22Rv1 (cell line): ENCODE data around the gene PLAC8L1.

Source experiments
- H3K27ac ChIP-seq: fragments of 450-650 bp; 2 replicates; pipeline ENCODE4 v1.5.1; 2017
- CTCF ChIP-seq: fragments of 450-650 bp; IDR thresholded peaks from 2 replicates; pipeline ENCODE4 v1.5.1; 2017; ENCODE audit warnings: mild to moderate bottlenecking
- ZFX ChIP-seq: fragments of 450-650 bp; IDR thresholded peaks from 2 replicates; pipeline ENCODE4 v1.6.1; 2017; ENCODE audit warnings: antibody characterized with exemption, borderline replicate concordance

Gene PLAC8L1

GRCh38 chr5:146070746-146071145, 34.6 kb downstream of the PLAC8L1 start:
- no peak overlapping the region for H3K27ac ChIP-seq
- TF ChIP-seq ZFX (no peak), CTCF (no peak)

GRCh38 chr5:146069780-146070099, 35.6 kb downstream of the PLAC8L1 start:
- no peak overlapping the region for H3K27ac ChIP-seq
- no peak for TF ChIP-seq CTCF
- TF ChIP-seq ZFX = no peak

GRCh38 chr5:146068977-146069779, 36.2 kb downstream of the PLAC8L1 start:
- TF ChIP-seq CTCF = no peak
- no peak for TF ChIP-seq ZFX
- no peak overlapping the region for H3K27ac ChIP-seq

- no peak overlapping the region for H3K27ac ChIP-seq
- TF ChIP-seq ZFX (no peak), CTCF (no peak)
Observed at GRCh38 chr5:146068206-146068605, 37.2 kb downstream of the PLAC8L1 start.

GRCh38 chr5:146066968-146067367, 38.4 kb downstream of the PLAC8L1 start:
- TF ChIP-seq ZFX = no peak
- no peak for TF ChIP-seq CTCF
- no peak overlapping the region for H3K27ac ChIP-seq

GRCh38 chr5:146060221-146060585, 45.2 kb downstream of the PLAC8L1 start:
- no peak for TF ChIP-seq ZFX
- no peak for TF ChIP-seq CTCF
- H3K27ac ChIP-seq = no peak overlapping the region

- TF ChIP-seq CTCF = no peak
- no peak for TF ChIP-seq ZFX
- no peak overlapping the region for H3K27ac ChIP-seq
Observed at GRCh38 chr5:146059460-146060220, 45.7 kb downstream of the PLAC8L1 start.
